ENCODE data around the gene MTHFD2.

Gene MTHFD2

DNA sequence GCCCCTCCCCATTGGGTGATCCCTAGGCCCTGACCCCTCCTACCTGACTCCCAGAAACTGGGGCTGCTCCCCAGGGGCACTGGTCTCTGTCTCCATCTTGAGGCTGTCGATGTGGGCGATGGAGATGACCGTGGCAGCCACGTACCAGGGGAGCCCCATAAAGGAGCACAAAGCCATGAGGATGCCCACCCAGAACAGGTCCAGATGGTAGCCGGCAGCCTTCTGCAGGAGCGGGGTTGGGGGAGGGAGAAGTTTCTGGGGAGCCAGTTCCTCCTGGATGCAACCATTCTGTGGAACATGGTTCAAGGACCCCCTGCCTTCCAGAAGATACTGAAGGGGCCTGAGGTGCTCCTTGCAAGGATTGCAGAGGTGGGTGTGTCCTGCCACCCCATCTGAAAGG, 34.0 kb downstream of the MTHFD2 start:
- no peak for DNase-seq

DNA sequence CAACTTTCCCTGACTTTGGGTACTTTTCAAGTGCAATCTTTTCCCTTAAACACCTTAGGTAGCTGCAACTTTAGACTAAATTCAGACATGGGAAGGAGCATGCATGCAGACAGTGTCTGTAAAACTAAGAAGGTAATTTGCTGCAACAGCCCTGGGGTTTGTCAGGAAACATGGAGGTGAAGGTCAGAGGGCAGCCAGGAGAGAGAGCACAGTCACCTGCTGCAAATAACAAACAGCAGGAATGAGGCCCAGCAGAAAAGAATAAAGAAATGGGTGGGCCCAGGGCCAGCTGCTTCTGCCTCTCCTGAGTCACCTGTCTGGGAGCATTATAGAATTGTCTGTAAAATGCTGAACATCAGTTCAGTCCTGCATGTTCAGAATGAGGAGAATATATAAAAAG, 35.2 kb downstream of the MTHFD2 start:
- no peak for DNase-seq

DNA sequence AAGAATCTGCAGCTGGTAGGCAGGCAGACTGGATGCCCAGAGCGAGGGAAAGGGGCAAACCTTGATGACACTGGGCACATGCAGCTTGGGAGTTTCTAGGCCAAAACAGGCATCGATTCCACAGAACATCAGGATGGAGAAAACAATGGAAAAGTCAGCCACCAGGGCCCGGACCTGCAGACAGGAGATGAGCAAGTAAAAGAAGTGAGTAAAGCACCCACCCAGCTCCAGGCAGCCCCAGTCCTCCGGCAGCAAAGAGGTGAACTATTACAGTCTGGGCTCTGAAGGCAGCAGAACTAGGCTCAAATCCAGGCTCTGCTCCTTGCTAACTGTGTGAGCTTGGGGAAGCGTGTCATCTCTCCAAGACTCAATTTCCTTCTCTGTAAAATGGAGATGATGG, 36.6 kb downstream of the MTHFD2 start:
- DNase-seq, result no peak

DNA sequence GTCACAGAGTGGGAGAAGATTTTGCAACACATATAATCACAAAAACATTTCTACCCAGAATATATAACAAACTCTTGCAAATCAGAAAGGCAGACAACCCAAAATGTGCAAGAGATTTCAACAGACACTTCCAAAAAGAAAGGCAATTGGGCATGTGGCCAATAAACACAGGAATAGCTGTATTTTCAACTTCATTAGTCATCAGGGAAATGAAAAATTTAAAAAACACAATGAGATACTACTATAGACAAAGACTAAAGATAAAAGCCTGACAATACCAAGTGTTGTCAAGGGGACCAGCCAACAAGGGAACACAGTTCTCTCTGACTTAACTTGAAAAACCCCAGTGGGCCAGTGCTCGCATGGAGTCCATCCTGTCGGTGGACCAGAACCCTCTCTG, 40.5 kb downstream of the MTHFD2 start:
- no peak for DNase-seq

DNA sequence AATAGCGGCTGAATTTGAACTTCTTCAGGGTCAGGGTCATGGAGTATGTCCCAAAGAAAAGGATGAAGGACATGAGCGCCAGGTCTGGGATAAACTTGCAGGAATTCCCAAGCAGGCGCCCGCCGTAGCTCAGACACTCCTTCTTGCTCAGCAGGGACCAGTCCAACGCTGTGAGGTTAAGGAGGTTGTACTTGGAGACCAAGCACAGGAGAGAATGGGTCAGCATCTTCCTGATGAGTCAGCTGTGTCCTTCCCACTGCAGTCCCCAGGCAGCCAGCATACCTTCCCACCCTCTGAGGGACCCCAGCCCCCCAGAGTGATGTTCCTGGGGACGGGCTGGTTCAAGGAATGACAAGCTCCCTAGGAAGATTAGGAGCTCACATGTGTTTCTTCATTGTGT, 40.9 kb downstream of the MTHFD2 start:
- no peak for DNase-seq

DNA sequence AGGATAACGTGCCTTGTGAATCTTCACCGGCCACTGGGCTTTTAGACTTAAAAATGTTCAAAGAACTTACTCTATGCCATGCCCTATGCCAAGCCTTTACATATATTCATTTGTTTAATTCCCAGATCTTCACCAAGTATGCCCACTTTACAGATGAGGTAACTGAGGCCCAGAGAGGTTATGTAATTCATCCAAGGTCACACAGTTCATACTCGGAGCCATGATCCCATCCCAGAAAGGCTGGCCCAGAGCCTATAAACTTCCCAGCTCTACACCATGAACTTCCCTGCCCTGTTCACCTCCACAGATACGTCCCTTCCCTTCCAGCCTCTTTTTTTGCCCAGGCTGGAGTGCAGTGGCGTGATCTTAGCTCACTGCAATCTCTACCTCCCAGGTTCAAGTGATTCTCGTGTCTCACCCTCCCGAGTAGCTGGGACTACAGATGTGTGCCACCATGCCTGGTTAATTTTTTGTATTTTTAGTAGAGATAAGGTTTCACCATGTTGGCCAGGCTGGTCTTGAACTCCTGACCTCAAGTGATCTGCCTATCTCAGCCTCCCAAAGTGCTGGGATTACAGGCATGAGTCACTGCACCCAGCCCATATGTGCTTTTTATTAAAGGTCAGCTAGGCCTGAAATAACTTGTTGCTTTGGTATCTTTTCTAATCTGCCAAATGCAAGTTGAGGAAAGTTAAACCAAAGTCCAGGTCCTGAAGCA, 44.1 kb downstream of the MTHFD2 start:
- no peak for DNase-seq

DNA sequence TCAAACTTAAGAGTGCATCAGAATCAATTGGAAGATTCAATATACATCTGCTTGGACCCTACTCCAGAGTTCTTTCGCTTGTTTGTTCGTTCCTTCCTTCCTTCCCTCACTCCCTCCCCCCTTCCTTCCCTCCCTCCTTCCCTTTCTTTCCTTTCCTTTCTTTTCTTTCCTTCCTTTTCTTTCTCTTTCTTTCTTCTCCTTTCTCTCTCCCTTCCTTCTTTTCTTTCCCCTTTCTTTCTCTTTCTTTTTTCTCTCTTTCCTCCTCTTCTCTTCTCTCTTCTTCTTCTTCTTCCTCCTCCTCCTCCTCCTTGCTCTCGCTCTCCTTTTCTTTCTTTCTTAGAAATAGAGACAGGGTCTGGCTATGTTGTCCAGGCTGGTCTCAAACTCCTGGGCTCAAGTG, 45.9 kb downstream of the MTHFD2 start:
- no peak for DNase-seq

DNA sequence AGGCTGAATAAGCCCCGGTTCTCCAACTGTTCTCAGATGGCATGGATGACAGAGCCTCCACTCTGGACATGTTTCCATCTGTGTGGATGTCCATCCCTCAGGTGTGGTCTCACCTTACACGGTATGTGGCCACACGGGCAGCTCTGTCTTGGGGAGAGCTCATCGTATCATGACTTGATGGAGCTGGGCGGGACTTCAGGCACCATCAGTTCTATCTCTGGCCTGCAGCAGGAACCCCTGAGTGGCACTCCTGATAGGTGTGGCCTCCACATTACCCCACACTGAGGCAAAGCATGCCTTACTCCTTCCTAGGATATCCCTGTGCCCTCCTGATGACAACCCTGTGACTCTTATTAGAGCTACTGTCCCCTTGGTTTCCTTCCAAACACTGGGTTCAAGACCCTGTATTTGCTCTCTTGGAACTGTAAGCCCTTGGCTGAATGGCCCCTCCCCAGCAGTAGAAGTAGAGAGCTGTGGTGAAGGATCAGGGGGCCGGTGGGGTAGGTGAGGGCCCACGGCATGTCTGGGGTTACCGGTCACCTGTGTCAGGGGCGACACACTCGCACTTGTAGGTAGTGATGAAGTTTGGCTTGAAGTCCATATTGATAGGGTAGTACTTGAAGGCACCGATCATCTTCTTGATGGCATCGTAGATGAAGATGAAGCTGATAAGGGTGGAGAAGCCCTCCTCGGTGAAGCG, 48.2 kb downstream of the MTHFD2 start:
- no peak for DNase-seq

DNA sequence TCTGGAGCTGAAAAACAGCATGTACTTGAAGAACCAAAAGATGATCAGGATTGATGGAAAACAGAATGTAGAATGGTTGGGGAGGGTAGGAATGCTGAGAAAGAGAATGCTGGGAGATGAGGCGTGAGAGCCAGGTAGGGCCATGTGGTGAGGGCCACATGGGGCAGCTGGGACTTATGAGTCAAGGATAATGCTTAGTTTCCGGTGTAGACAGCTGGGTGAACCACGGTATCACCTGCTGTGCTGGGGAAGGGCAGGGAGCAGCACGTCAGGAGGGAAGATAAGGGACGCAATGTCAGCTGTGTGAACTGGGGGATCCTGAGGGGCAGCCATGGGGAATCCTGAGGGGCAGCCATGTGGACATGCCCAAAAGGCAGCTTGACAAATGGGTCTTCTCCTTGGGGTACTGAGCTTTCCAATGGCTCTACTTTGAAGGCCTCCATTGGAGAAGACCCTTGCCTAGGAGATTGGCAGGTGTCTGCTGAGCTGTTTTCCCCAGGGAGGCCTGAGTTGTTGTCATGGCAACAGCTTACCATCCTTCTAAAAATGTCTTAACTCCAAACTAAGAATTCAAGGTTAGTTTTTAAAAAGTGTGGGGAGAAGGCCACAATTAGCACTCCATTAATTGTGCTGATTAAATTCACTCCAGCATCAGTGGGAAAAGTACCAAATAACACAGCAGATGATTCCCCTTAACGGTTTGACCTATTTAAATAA, 51.1 kb downstream of the MTHFD2 start:
- peak; percentile 31 for DNase-seq

DNA sequence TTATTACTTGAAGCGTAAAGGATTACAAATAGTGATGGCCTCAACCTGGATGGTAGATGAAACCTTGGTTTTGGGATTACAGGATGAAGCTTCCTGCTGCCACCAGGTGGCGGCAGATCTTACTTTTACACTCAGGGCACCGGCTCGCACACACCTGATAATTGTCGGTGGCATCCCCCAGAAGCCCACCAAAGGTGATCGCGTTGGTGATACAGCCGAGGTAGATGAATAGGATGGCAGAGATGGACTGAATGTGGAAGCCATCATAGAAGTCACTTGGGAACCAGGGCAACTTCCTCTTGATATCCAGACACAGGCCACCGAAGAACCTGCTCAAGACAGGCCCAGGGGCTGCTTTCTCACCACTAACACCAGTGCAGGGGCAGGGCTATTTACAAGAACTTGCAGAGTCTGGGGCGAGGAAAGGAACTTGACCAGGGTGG, 51.8 kb downstream of the MTHFD2 start:
- DNase-seq, result peak; percentile 74

DNA sequence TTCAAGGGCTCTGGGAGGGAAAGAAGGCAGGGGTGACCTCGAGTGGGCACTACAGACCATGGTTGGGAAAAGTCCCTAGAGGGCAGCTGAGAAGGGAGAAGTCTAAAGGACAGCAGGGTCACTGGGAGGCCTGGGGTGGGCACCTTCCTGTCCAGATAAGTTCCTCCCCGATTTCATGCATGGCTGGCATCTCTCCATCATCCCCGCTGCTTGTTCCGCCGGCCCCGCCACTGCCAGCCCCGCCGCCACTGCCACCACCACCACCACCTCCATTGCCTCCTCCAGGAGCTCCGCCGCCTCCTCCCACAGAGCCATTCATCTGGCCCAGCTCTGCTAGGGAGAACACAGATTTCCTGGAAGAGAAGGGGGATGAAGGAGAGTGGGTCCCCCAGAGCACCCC, 53.6 kb downstream of the MTHFD2 start:
- no peak for DNase-seq

DNA sequence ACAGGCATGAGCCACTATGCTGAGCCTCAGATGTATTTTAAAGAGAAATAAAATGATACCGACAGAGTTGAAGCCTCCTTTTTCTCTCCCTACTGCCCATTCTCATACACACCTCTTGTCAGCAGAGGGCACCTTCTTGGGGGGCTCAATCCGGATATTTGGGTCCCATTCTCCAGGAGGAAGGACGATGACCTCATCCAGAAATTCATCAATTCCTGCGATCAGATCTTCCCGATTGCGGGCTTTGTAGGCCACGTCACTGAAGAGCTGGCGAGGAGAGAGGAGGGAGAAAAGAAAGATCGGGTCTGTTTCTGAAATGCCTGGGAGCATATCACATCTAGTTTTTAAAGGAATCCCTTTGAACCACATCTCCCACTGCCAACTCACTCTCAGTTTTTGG, 54.4 kb downstream of the MTHFD2 start:
- no peak for DNase-seq

DNA sequence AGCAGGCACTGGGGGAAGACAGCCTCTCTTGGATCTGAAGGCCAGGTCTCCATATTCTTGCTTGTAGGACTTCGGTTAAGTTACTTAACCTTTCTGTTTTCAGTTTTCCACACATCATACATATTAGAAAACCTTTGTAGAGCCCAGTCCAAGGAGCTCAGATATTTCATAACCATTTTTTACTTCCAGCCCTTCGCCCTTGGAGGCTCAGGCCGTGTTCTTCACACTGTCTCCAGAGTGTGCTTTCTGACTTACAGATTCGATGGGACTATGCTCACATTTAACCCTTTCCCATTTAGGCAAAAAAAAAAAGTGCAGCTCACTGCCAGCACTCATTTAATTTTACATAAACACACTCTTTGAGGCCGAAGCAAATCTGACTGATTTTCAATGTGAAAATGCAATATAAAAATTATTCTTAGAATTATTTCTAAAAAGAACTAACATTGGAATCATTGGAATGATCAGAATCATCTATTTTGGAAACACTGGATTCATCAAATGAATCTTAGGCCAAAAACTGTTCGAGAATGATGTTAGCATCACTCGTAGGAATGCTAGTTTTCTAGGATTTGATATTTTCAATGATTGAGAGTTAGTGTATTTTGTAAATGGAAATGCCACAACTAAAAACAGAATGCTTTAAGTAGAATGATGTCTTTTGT, 55.0 kb downstream of the MTHFD2 start:
- DNase-seq, result no peak

DNA sequence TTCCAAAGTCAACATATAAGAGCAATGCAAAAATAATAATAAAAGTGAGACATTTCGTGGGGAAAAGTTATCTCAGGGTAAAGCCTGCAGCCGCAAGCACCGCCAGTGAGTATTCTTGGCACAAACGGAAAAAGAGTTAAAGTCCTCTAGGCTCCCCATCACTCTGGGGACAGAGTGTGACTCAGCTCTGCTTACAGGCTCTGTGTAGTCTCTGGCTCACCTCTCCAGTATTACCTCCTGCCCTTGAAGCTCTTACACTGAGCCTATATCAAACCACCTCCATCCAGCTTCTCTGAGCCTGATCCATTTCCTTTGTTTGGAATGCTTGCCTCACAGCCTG, 55.5 kb downstream of the MTHFD2 start:
- DNase-seq, result no peak

DNA sequence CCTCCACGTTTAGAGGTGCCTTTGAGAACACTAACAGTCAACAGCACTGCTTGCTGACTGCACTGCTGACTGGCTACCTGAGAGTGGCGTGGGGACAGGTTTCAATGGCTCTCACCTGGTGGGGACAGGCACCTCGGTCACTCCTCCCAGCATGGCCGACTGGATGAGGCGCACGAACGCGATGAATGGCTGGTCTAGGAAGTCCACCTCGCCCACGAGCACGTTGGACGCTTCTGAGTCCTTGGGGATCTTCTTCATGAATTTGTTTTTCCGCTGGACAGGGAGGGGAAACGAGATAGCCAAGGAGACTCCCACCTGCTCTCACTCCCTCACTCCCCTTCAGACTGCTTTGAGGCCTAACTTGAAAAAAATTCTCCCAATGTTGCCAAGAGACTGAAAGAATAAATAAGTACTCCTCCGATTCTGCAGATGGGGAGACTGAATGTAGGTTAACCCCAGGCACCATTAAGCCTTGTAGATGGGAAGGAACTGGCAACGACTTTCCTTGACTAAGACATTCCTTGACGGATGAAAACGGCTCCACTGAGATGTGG, 57.3 kb downstream of the MTHFD2 start:
- DNase-seq, result no peak

DNA sequence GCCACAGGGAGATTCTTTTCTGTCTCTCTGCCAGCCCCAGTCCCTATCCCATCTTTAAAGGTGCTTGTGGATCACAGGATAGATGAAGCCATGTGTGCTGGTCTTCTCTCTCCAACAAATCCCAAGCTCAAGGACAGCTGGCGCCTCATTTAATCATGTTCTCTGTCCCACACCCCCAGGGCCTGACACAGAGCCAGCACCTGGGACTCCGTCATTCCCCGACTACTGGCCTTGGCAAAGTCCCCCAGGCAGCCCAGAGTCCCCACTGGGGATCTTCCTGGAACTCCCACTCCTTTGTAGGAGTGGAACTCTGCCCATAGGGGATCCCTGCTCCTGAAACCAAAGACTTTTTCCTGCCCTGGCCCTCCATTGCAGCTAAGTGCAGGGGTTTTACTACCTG, 60.8 kb downstream of the MTHFD2 start:
- peak; percentile 43 for DNase-seq

DNA sequence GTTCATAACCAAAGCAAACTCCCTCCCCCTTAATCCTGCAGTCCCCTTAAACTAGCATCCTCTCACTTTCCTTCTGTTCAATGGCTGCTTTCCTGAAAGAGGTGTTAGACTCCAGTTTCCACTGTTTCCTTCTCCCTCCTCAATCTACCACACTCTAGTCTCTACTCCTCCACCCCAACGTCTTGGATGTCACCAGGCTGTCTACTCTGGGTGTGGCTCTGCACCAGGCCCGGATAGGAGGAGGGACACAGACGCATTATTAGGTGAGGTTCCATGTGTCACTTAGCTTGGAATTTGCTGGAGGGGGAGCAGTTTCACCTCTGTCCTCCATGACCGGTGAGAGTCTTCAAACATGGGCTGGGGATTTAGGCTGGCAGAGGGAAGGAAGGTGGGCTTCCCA, 61.3 kb downstream of the MTHFD2 start:
- no peak for DNase-seq

DNA sequence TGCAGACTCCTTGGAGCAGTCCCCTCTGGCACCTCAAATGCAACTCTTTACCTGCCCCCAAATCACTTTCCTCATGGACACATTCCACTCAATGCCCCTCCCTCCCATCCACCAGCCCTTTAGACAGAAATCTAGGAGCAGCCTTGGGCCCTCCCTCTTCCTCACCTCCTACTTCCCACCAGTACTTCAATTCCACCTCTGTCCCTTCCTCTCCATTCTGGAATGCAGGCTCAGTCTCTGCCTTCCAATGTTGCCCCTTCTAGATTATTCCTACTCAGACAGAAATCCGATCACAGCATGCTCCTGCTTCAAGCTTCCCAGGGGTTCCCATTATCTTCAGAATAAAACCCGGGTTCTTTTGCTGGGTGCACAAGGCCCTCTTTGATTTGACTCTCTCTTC, 62.1 kb downstream of the MTHFD2 start:
- DNase-seq, result no peak

DNA sequence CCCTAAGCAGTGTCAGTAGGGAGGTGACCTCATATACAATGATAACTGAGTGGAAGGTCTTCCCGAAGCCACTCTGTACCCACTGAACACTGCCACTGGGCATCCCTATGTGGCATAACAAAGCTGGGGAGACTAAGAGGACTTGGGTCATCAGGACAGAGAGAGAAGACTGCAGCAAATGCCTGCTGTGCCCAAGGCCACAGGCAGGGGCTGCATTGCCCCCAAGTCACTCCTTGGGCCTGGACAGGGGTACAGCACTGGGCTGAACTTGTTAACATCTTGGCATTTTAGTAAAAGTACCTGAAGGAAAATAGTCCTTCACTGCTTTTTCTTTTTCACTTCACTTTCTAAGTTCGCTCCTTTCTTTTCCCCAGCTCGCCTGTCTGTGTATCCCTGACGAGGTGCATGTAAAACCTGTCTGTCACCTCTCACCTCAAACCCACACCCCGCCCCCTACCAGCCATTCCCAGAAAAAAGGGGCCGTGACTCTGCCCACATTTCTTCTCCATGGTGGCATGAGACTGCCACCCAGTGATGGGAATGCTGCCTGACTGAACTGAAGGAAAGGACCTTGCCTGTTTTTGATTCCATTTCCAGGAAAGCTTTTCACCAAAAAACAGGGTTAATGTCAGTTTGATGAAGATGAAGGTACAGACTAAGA, 62.9 kb downstream of the MTHFD2 start:
- peak; percentile 49 for DNase-seq

DNA sequence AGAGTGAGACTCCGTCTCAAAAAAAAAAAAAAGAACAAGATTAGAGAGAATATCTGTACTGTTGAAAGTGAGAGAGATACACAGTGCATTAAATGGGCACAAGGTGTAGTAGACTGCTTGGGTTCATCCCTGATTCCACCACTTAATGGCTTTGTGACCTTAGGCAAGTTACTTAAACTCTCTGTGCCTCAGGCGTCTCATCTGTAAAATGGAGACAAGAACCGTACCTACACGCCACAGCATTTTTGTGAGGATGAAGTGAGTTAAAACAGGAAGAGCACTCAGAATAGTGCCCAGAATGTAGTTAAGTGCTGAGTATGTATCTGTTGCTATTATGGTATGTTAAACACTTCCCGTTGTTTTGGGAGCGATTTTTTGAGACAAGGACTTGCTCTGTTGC, 64.3 kb downstream of the MTHFD2 start:
- DNase-seq, result no peak

DNA sequence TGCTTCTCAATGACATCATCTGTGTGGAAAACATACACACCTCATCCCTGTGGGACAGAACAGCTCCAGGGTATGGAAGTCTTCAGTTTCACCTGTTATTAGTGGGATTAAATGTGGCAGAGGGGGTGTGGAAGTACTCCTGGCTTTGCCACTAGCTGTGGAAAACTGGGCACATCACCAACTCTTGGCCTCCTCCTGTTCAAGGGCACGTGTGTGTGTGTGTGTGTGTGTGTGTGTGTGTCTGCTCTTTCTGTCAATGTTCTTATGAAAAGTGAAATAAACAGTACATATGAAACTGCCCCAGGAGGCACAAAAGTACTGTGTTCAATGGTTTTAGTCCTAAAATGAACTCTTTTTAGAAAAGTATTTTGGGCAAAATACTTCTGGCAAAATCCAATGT, 65.9 kb downstream of the MTHFD2 start:
- no peak for DNase-seq

DNA sequence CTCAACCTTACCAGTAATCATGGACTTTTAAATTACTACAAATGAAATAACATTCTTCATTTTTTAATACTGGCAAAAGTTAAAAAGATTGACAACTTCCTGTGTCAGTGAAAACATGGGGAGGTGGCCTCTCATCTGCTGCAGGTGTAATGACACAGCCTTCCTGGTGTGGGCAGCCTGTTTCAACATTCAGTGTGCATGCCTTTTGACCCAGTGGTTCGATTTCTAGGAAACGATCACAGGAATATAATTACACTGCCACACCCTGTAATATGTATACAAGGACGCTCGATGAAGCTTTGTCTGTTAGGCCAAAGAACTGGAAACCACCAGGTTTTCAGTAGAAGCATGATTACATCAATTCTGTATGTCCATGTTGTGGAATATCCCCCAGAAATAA, 68.7 kb downstream of the MTHFD2 start:
- peak; percentile 65 for DNase-seq
